Stimulated activated CD4-positive, alpha-beta T cell treated with anti-CD3 and anti-CD28 coated beads, Interleukin-4, amount 100 ng/mL, for 1 hour (primary cell): ENCODE results near the gene SHROOM3.

Source experiments
- DNase-seq: peaks from one replicate; pipeline ENCODE4 v3.0.0-alpha.2; 2020

SHROOM3 gene

DNA sequence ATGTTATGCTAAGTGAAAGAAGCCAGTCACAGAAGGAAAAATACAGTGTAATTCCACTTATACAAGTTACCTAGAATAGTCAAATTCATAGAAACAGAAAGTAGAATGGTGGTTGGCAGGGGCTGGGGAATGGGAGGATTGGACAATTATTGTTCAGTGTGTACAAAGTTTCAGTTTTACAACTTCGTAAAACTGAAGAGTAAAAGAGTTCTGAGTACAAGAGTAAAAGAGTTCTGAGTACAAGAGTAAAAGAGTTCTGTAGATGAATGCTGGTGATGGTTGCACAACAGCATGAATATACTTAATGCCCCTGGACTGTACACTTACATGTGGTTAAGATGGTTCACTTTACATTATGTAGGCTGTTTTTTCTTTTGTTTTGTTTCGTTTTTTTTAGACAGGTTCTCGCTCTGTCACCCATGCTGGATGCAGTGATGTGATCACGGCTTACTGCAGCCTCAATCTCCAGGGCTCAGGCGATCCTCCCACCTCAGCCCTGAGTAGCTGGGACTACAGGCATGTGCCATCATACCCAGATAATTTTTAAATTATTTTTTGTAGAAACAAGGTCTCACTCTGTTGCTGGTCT is 232.0 kb downstream of the SHROOM3 start:
- DNase-seq = no peak

- DNase-seq = no peak
Observed at GRCh38 chr4:76670631-76671030, 235.6 kb downstream of the SHROOM3 start.

GRCh38 chr4:76673362-76673761 is 238.3 kb downstream of the SHROOM3 start:
- no peak for DNase-seq

DNA sequence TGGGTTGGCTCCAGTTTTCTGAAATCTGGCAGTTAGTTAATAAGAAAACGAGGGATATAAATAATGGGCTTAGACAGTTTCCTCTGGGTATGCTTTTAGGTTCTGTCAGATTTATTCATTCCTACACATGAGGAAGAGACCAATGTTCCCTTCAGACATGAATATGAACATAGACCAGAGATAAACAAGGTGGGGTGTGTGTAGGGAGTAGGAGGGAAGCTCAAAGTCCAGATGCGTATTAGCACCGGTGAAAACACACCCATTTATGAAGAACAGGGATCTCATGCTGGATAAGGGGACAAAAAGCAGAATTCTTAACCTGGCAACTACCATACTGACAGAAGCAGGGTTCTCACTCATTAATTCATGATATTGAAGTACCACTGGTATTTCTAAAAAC is 240.0 kb downstream of the SHROOM3 start:
- no peak for DNase-seq

GRCh38 chr4:76677571-76678326 is 242.7 kb downstream of the SHROOM3 start:
- DNase-seq = no peak

DNA sequence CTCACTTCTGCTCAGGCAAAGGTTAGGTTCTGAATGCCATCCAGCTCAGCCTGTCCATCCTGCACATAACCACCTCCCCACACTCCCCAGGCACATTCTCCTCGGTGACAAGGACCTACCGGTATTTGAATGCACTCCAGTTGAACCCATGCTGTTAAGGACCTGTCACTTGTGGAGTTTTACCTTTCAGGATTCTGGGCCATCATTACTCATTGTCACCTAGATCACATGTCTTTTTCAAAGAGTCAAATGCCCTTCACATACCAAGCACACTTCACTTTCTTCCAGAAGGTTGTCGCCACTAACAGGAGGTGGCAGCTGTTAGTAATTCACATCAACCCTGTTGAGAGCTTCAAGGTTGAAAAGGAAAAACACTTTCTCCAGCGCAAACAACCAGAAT is 244.7 kb downstream of the SHROOM3 start:
- DNase-seq = no peak

DNA sequence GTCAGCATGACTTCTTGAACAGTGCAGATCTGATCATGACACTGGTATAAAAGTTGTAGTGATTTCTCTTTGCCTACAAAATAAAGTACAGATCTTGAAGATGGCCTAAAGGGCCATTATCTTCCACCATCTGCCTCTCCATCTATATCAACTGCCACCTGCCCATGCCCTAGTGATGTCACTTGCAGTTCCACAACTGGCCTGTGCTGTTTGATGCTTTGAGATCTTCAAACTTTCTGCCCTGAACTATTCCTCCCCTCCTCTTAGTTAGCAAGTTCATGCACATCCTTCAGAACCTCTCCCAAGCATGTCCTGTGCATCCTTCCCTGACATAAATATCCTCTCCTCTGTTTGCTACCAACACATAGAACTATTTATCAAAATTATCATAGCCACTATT is 245.9 kb downstream of the SHROOM3 start:
- DNase-seq = no peak

GRCh38 chr4:76681996-76682395 is 247.0 kb downstream of the SHROOM3 start:
- DNase-seq = no peak

DNA sequence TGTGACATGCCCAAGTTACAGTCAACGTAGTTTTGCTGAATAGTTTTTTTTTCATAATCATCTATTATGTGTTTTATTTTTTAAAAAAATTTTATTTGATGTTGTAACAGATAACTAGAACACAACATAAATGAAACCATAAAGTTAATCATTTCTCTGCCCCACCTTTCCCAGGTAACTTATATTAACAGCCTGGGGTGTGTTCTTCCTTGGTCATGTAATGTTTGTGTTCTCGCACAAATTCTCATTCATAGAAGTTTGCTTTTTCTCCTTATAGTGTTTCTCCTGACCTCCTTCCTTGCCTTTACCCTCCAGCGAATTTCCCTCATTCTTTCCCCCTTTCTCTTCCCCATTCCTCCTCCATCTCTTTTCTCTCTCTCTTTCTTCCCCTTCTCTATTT is 248.1 kb downstream of the SHROOM3 start:
- DNase-seq = no peak

- DNase-seq = no peak
Observed at GRCh38 chr4:76687746-76688448, 252.9 kb downstream of the SHROOM3 start.

- no peak for DNase-seq
Observed at GRCh38 chr4:76688619-76689144, 253.7 kb downstream of the SHROOM3 start.

- DNase-seq = peak; percentile 11
Observed at GRCh38 chr4:76689145-76689817, 254.3 kb downstream of the SHROOM3 start.

- DNase-seq = no peak
Observed at GRCh38 chr4:76690011-76690905, 255.2 kb downstream of the SHROOM3 start.

DNA sequence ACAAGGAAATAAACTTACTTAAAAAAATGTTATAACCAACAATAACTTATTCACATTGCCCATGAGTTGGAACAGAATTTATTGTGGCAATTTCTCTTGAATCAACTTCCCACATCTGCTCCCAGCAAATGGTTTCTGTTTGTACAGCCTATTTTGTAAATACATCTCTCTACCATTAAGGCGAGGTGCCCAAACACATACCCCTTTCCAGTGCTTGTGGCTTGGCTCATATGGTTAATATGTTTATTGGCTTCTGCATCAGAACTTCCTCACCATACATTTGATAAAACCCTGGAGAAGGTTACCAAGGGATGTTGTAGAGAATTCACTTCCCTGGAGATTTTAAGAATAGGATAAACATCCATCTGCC is 255.9 kb downstream of the SHROOM3 start:
- no peak for DNase-seq

DNA sequence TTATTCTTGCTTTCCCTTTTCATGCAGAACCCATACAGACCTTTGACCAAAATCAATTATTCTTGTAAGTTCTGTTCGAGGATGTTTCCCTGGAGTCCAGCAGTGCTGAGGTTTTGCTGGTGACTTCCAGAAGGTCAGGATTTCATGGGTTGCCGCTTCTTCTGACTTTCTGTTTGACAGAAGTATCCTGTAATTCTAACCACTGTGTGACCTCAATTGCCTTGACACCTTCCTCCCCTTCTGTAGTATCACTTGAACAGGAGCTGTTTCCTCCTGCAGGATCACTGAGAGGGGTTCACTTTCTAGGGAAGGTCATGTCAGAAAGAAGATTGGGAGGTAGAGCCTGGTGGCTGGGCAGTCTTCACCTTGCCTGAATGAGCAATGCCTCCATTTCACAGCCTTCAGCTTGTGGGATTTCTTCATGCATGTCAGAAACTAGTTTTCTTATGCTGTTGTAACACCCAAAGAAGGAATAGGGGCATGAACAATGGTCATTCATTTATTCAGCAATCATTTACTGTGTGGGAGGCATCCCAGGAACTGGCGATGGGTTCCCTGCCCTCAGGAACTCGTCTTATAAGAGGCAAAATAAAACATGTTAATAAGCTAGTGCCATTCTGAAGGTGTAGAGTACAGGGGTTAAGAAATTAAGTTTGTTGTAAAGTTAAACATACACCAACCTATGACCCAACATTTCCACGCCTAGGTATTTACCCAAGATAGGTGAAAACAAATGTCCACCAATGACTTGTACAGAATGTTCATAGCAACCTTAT is 257.0 kb downstream of the SHROOM3 start:
- no peak for DNase-seq

GRCh38 chr4:76692761-76693160 is 257.7 kb downstream of the SHROOM3 start:
- DNase-seq = no peak

GRCh38 chr4:76694056-76694455 is 259.0 kb downstream of the SHROOM3 start:
- no peak for DNase-seq

- no peak for DNase-seq
Observed at GRCh38 chr4:76696109-76696508, 261.1 kb downstream of the SHROOM3 start.

DNA sequence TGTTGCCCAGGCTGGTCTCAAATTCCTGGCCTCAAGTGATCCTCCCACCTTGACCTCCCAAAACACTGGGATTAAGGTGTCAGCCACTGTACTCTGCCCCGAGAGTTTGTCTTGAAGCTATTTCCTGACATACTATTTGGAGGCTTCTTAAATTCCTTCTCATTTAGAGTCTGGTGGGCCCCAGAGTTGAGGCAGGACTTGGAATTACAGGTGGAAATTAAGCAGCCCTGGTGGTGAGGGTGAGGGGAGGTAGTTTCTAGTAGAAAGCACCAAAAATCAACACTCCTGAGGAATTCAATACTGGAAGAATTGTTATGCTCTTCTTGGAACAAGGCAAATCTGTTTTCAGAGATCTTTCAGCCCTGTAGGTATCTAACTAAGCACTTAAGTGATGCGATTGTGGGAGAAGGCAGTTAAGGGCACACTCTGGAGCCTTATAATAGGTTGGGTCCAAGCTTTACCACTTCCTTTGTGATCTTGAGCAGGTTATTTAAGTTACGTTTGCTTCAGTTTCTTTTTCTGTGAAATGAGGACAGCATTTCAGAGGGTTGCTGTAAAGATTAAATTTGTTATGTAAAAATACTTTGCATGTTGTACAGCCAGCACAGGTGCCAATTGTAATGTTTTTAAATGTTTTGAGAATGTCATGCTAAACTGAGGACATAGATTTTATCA is 262.2 kb downstream of the SHROOM3 start:
- DNase-seq = no peak

DNA sequence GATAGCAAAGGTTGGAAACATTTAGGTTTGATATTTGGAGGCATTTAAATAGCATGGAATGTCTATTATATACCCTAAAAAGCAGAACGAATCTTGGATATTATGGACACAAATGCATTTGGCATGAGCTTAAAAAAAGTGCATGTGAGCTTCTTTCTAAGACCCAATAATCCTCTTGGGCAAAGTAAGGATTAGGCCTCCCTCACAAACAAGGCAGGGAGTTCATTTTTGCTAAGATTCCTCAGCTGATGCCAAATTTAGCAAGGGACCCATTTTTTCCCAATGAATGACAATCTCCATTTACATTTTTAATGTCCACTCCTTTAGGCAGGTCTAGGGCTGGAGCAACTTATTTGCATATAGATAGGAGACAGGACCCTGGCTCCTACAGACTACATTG is 263.1 kb downstream of the SHROOM3 start:
- DNase-seq = no peak

- DNase-seq = no peak
Observed at GRCh38 chr4:76699751-76700310, 264.8 kb downstream of the SHROOM3 start.
